ENCODE measurements around the gene CPNE2. TPM values are rescaled to one million over a fixed set of nuclear protein-coding genes. Genes with fewer than 3 reads are reported as not detected.
"Not testable (repeated sequence)": the region's sequence is repeated elsewhere in the genome, so short reads cannot be mapped to it uniquely, and the experiment has no call there.

The CPNE2 gene
- total RNA-seq, 3 donors from 2014 or later: 48.7 to 77.0 (median 52.5) TPM

DNA sequence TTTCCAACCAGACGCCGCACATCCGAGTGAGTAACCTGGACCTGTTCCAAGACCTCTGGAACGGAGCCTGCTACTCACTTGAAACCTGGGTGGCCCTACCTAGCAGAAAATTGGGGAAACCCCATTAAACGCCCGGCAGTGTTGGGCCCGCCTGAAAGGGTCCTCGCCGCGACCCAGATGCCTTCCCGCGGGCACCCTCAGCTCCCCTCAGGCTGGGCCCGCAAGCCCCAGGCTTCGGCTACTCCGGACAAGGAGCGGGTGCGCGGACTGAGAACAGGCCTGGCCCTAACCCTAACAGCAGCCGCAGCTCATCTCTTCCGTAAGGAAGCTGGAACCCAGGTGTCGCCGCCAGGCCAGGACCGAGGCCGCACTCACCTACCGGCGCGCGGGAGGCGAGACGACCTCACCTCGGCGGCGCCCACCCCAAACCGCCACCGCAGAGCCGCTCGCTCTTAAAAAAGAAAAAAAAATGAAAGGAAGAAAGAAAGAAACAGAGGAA is 93.1 kb downstream of the CPNE2 start:
- intact Hi-C loops (cut with DNase I, micrococcal nuclease): no loop called here
- Histone ChIP-seq H3K4me3 (peak overlapping the region; percentile 87), H3K36me3 (ENCODE audit: low read depth) (peaks cover 4% of the 10 kb centered on the region), H3K9me3 (no peaks in the 10 kb centered on the region), H3K4me1 (ENCODE audit: low read depth) (peaks cover 18% of the 10 kb centered on the region)
- TF ChIP-seq, protein P1, sequence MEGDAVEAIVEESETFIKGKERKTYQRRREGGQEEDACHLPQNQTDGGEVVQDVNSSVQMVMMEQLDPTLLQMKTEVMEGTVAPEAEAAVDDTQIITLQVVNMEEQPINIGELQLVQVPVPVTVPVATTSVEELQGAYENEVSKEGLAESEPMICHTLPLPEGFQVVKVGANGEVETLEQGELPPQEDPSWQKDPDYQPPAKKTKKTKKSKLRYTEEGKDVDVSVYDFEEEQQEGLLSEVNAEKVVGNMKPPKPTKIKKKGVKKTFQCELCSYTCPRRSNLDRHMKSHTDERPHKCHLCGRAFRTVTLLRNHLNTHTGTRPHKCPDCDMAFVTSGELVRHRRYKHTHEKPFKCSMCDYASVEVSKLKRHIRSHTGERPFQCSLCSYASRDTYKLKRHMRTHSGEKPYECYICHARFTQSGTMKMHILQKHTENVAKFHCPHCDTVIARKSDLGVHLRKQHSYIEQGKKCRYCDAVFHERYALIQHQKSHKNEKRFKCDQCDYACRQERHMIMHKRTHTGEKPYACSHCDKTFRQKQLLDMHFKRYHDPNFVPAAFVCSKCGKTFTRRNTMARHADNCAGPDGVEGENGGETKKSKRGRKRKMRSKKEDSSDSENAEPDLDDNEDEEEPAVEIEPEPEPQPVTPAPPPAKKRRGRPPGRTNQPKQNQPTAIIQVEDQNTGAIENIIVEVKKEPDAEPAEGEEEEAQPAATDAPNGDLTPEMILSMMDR (IDR thresholded peaks at IDR 0.05): no peak
- ATAC-seq (peak; percentile 42), DNase-seq (peak in 2 of 3 donors; percentile 64 to 77)

DNA sequence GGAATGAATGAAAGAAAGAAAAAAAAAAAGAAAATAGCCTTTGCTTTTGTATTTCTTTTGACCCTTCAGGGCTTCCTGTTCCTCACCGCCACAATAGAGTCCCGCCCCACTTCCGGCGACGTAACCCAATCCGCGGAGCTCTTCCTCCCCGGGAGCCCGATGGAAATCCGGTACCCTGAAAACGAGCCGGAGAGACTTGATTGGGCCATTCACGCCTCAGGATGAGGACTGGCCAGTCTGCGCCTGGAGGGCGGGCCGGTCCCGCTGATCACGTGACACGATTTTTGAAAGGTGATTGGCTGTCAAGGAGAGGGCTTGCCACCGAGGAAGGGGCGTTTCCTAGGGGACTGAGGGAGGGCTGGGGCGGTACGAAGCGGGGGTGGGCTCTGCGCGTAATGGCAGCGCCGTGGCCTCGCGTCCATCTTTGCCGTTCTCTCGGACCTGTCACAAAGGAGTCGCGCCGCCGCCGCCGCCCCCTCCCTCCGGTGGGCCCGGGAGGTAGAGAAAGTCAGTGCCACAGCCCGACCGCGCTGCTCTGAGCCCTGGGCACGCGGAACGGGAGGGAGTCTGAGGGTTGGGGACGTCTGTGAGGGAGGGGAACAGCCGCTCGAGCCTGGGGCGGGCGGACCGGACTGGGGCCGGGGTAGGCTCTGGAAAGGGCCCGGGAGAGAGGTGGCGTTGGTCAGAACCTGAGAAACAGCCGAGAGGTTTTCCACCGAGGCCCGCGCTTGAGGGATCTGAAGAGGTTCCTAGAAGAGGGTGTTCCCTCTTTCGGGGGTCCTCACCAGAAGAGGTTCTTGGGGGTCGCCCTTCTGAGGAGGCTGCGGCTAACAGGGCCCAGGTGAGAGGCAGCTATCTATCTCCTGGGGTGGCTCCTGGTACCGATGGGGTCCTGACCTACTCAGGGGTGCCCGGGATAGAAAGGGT is 93.8 kb downstream of the CPNE2 start, which contains the start of the genes PSME3IP1 and RSPRY1:
PSME3IP1 (minus strand) TSS at position 95 of the 927 bp plus-strand sequence. CDS start 12,185 bp downstream, outside the sequence.
RSPRY1 (plus strand) TSS at position 385 of the 927 bp plus-strand sequence. CDS start 18,330 bp downstream, outside the sequence.
- Histone ChIP-seq H3K4me3 (peak within 1 kb of the TSS; percentile 87), H3K9me3 (no peaks in the 10 kb centered on the region), H3K4me1 (ENCODE audit: low read depth) (peaks cover 18% of the 10 kb centered on the region), H3K36me3 (ENCODE audit: low read depth) (peaks cover 4% of the 10 kb centered on the region)
- intact Hi-C loops (cut with DNase I, micrococcal nuclease): no loop called here
- peak; percentile 98 for DNase-seq
- TF ChIP-seq, protein P1 (IDR thresholded peaks at IDR 0.05): no peak
- peak; percentile 93 for ATAC-seq

DNA sequence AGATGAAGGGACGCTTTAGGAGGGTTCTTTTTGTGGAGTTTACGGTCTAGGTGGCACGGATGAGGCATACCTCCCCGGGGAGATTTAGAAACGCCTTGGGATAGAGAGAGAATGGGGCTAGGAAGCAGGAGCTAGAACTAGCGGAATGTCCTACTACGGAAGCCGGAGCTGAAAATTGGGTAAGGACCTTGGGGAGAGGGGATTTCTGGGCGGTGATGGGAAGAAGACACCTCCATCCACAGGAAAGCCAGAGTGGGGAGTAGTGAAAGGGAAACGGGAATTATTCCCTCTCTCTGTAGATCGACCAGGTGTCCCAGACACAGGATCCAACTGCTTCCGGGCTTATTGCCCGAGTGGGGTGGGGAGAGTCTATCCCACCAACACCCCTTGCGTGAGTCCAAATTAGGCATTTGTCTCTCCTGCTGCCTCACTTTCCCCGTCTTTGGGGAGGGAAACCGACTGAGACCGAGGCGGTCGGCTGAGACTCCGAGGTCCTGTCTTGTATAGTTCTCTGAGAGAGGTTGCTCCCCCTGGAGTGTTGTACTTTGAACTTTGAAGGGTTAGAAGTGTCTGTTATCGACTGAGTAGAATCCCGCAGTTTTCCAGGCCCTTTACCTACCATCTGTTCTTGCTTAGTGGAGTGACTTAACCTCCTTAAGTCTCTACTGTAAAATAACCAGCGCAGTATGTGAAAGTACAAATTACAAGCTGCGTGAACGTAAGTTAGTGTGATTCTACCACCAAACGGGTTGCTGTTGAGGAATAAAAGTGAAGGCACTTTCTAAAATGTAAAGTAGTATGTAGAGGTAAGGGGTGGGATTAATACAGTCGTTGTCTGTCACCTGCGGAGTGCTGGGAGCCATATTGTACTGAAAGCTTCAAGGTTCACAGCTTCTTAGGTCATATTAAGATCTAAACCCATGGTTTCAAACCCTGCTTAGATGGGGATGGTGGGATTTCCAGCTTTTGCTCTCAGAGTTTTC is 94.8 kb downstream of the CPNE2 start:
- peak; percentile 28 for ATAC-seq
- H3K36me3 ChIP-seq (ENCODE audit: low read depth): peaks cover 4% of the 10 kb centered on the region
- intact Hi-C loops (cut with DNase I, micrococcal nuclease): no loop called here
- TF ChIP-seq, protein P1 (IDR thresholded peaks at IDR 0.05): no peak
- no peaks in the 10 kb centered on the region for H3K9me3 ChIP-seq
- peak; percentile 52 to 66 (median 55) for DNase-seq
- peaks cover 18% of the 10 kb centered on the region for H3K4me1 ChIP-seq (ENCODE audit: low read depth)
- peak overlapping the region; percentile 82 for H3K4me3 ChIP-seq

DNA sequence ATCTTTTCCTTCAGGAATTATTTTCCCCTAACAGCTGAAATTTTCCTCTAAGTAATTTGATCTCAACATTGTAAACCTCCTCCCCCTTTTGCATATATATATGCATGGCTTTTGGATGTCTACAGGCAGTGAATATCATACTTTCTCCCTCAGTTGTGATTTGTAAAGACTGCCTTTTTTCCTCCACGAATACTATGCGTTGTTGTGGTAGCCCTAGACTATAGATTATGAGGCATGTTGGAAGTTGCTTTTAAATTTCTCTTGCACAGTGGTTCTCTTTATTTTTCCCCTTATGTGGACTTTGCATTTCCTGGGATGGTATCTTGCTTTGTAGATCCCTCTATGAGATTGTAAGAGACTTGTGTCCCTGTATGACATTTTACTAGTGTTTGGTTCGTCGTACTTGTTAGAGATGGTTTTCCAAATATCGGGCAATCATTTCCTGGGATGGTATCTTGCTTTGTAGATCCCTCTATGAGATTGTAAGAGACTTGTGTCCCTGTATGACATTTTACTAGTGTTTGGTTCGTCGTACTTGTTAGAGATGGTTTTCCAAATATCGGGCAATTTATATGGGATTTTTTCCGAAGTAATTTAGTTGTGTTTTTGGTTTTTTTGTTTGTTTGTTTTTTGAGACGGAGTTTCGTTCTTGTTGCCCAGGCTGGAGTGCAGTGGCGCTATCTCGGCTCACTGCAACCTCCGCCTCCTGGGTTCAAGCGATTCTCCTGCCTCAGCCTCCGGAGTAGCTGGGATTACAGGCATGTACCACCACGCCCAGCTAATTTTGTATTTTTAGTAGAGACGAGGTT is 95.7 kb downstream of the CPNE2 start:
- DNase-seq; intact Hi-C loops (cut with DNase I, micrococcal nuclease); H3K9me3 ChIP-seq; H3K36me3 ChIP-seq (ENCODE audit: low read depth); ATAC-seq; H3K4me3 ChIP-seq: not testable (repeated sequence)
- H3K4me1 ChIP-seq (ENCODE audit: low read depth): peaks cover 18% of the 10 kb centered on the region

DNA sequence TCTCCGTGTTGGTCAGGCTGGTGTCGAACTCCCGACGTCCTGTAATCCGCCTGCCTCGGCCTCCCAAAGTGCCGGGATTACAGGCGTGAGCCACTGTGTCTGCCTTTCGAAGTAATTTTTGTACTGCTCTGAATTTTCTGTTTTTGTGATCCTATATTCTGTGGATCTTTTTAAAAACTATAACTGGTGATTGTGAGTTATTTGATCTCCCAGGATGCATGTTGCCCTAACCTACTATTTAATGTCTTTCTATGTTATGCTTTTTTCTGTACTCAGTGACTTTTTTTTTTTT is 96.3 kb downstream of the CPNE2 start:
- intact Hi-C loops (cut with DNase I, micrococcal nuclease): no loop called here
- TF ChIP-seq, protein P1 (IDR thresholded peaks at IDR 0.05): no peak
- ATAC-seq (no peak), DNase-seq (no peak)
- Histone ChIP-seq H3K4me3 (no peak overlapping the region), H3K9me3 (no peaks in the 10 kb centered on the region), H3K4me1 (ENCODE audit: low read depth) (peaks cover 18% of the 10 kb centered on the region), H3K36me3 (ENCODE audit: low read depth) (peaks cover 4% of the 10 kb centered on the region)

DNA sequence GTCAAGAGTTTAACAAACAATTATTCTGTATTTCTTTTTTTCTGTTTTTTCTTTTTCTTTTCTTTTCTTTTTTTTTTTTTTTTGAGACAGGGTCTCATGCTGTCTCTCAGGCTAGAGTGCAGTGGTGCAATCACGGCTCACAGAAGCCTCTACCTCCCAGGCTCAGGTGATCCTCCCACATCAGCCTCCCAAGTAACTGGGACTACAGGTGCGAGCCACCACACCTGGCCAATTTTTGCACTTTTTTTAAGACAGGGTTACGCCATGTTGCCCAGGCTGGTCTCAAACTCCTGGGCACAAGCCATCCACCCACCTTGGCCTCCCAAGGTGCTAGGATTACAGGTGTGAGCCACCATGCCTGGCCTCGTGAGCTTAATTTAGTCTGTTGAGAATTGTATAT is 97.1 kb downstream of the CPNE2 start:
- ATAC-seq; intact Hi-C loops (cut with DNase I, micrococcal nuclease); DNase-seq; H3K4me3 ChIP-seq; H3K9me3 ChIP-seq; H3K36me3 ChIP-seq (ENCODE audit: low read depth): not testable (repeated sequence)
- peaks cover 18% of the 10 kb centered on the region for H3K4me1 ChIP-seq (ENCODE audit: low read depth)
